ENCODE data around the gene SAP25.
"Not testable (repeated sequence)": the region's sequence is repeated elsewhere in the genome, so short reads cannot be mapped to it uniquely, and the experiment has no call there.

Gene SAP25

GRCh38 chr7:100577103-100577502 is 3.4 kb upstream of the SAP25 start:
- DNase-seq: no peak

GRCh38 chr7:100576384-100576993 is 2.8 kb upstream of the SAP25 start:
- no peak for DNase-seq

GRCh38 chr7:100575746-100576383 is 2.2 kb upstream of the SAP25 start:
- DNase-seq: no peak

- DNase-seq: no peak
Measured at GRCh38 chr7:100575206-100575631, 1.5 kb upstream of the SAP25 start.

GRCh38 chr7:100574362-100575205 is 884 bp upstream of the SAP25 start:
- DNase-seq: no peak

GRCh38 chr7:100572949-100573675 is 588 bp downstream of the SAP25 start:
- no peak for DNase-seq

- no peak for DNase-seq
Measured at GRCh38 chr7:100572281-100572948, 1.3 kb downstream of the SAP25 start.

- no peak for DNase-seq
Measured at GRCh38 chr7:100571829-100572116, 1.9 kb downstream of the SAP25 start.

- no peak for DNase-seq
Measured at GRCh38 chr7:100570954-100571828, 2.5 kb downstream of the SAP25 start.

- DNase-seq: peak in 53 of 58 donors; percentile 30 to 89 (median 71)
Measured at GRCh38 chr7:100568896-100569844, 4.5 kb downstream of the SAP25 start.

- DNase-seq: peak in 1 of 58 donors; percentile 30
Measured at GRCh38 chr7:100568176-100568895, 5.4 kb downstream of the SAP25 start.

- no peak for DNase-seq
Measured at GRCh38 chr7:100567751-100568175, 5.9 kb downstream of the SAP25 start.

- peak in 1 of 58 donors; percentile 17 for DNase-seq
Measured at GRCh38 chr7:100567031-100567730, 6.5 kb downstream of the SAP25 start.

GRCh38 chr7:100566018-100566531 is 7.6 kb downstream of the SAP25 start:
- no peak for DNase-seq

- no peak for DNase-seq
Measured at GRCh38 chr7:100565133-100565571, 8.5 kb downstream of the SAP25 start.

- DNase-seq: not testable (repeated sequence)
Measured at GRCh38 chr7:100564405-100564804, 9.3 kb downstream of the SAP25 start.

GRCh38 chr7:100563809-100564400 is 9.8 kb downstream of the SAP25 start:
- peak in 50 of 58 donors; percentile 9 to 83 (median 42) for DNase-seq
